T-helper 2 cell treated with Interferon-gamma antibody and Interleukin-4, amounts not matched to agents 5 μg/mL and 100 μg/mL, for 36 hours (primary cell): ENCODE results near the gene C12orf54.
"Not testable (repeated sequence)": the region's sequence is repeated elsewhere in the genome, so short reads cannot be mapped to it uniquely, and the experiment has no call there.

Experiments
- DNase-seq: peaks from one replicate; pipeline ENCODE4 v3.0.0; 2021; ENCODE audit warnings: low spot score
- H3K27ac Mint-ChIP-seq: one replicate; pipeline ENCODE4 v1.8.0; 2021; ENCODE audit warnings: mild to moderate bottlenecking, mixed read lengths
- H3K27me3 Mint-ChIP-seq: one replicate; pipeline ENCODE4 v1.8.0; 2021; ENCODE audit warnings: low read depth, mixed read lengths
- H3K36me3 Mint-ChIP-seq: one replicate; pipeline ENCODE4 v1.8.0; 2021; ENCODE audit warnings: low read depth, mixed read lengths
- H3K4me1 Mint-ChIP-seq: one replicate; pipeline ENCODE4 v1.8.0; 2021; ENCODE audit warnings: low read depth, mixed read lengths
- H3K4me3 Mint-ChIP-seq: one replicate; pipeline ENCODE4 v1.8.0; 2022; ENCODE audit warnings: mild to moderate bottlenecking, moderate library complexity, mixed read lengths
- H3K9me3 Mint-ChIP-seq: one replicate; pipeline ENCODE4 v1.8.0; 2021; ENCODE audit warnings: mixed read lengths

C12orf54 gene

DNA sequence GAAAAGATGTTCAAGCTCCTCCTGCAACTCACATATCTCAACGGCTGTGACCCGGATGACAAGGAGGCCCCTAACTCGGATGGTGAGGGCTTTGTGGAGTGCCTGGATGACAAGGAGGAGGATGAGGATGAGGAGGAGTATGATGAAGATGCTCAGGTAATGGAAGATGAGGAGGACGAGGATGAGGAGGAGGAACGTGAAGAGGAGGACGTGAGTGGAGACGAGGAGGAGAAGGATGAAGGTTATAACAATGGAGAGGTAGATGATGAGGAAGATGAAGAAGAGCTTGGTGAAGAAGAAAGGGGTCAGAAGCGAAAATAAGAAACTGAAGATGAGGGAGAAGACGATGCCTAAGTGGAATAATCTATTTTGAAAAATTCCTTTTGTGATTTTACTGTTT lies 9.2 kb upstream of the C12orf54 start:
- Mint-ChIP-seq H3K27ac (no peak overlapping the region), H3K4me3 (no peak overlapping the region), H3K27me3 (no peaks in the 10 kb centered on the region), H3K36me3 (no peaks in the 10 kb centered on the region), H3K9me3 (peaks cover 38% of the 10 kb centered on the region), H3K4me1 (no peaks in the 10 kb centered on the region)
- DNase-seq, result no peak

DNA sequence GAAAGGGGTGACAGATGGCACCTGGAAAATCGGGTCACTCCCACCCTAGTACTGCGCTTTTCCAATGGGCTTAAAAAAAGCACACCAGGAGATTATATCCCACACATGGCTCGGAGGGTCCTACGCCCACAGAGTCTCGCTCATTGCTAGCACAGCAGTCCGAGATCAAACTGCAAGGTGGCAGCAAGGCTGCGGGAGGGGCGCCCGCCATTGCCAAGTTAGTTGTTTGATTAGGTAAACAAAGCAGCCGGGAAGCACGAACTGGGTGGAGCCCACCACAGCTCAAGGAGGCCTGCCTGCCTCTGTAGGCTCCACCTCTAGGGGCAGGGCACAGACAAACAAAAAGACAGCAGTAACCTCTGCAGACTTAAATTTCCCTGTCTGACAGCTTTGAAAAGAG lies 7.8 kb upstream of the C12orf54 start:
- not testable (repeated sequence) for DNase-seq, H3K4me1 Mint-ChIP-seq, H3K27ac Mint-ChIP-seq, H3K27me3 Mint-ChIP-seq, H3K4me3 Mint-ChIP-seq, H3K36me3 Mint-ChIP-seq
- peaks cover 28% of the 10 kb centered on the region for H3K9me3 Mint-ChIP-seq

DNA sequence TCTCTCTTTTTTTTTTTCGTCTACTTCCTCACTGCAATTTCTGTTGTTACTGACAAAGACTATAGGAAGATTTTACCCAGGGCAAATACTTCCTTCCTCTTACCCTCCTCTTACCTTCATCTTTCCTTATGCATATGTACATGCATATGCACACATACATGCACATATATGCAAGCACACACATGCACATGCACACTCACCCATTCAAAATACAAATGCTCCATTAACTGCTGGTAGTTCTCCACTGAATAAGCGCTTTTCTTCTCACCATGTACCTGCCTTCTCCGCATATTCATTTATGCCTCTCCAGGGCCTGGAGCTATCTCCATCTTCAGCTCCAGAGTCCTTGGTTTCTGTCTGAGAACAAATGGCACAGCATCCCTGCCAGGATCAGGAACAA lies 632 bp downstream of the C12orf54 start:
- Mint-ChIP-seq H3K27me3 (no peaks in the 10 kb centered on the region), H3K36me3 (no peaks in the 10 kb centered on the region), H3K9me3 (peaks cover 4% of the 10 kb centered on the region), H3K27ac (no peak overlapping the region), H3K4me3 (no peak overlapping the region), H3K4me1 (peaks cover 1% of the 10 kb centered on the region)
- DNase-seq, result no peak

DNA sequence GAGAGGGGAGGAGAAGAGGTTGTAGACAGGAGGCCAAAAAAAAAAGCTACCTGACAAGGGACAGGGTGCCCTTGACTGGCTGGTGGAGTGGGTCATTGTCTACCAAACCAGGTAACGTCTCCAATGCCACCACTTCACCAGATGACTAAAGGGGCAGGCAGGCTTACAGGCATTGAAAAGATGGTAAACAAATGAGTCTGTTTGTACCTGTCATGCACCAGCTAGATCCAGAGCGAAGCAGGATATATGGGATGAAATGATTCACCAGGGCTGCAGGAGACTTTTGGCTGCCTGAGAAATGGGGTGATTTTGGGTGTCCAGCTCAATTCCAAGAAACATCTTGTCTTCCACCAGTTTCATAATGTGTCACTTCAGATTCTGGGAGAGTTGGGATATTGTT lies 4.0 kb downstream of the C12orf54 start:
- DNase-seq, result no peak
- Mint-ChIP-seq H3K27me3 (no peaks in the 10 kb centered on the region), H3K36me3 (no peaks in the 10 kb centered on the region), H3K4me3 (no peak overlapping the region), H3K4me1 (no peaks in the 10 kb centered on the region), H3K9me3 (no peaks in the 10 kb centered on the region), H3K27ac (no peak overlapping the region)

DNA sequence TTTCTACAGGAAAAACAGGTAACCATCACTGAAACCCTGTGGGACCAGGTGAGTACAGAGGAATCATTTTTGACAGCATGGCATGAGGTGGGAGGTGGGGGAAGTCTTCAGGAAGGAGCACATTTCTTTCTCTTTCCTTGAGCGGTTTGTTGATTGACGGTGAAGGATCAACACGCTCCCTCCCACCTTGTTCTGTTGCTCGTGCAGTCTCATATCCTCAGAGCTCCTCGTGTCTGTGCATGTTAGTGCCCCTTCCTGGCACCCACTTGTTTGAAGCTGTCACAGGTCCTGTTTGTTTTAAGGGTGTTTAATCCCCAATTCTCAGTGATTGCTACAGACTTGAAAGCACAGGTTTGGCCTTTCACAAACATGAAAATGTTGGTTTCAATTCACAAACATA lies 4.4 kb downstream of the C12orf54 start:
- Mint-ChIP-seq H3K27me3 (no peaks in the 10 kb centered on the region), H3K36me3 (no peaks in the 10 kb centered on the region), H3K4me1 (no peaks in the 10 kb centered on the region), H3K27ac (no peak overlapping the region), H3K9me3 (no peaks in the 10 kb centered on the region), H3K4me3 (no peak overlapping the region)
- DNase-seq, result no peak

DNA sequence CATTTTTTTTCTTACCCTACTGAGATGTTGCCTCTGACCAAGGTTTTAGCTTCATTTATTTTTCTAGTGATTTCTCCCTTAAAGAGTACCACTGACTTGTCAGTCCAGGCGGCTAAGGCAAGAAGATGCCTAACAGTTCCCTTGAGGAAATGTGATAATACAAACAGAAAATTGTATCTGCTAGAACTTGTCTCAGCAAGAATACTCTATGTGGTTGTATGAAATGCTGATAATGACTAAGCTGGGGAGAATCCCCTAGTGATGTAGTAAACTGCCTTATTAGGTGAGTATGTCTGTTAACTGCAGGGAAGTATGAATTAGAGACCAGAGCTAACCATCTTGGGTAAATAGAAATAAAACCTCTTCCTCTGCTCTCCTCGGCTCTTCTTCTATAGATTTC lies 6.7 kb downstream of the C12orf54 start:
- no peak overlapping the region for H3K27ac Mint-ChIP-seq
- H3K4me1 Mint-ChIP-seq, result no peaks in the 10 kb centered on the region
- no peaks in the 10 kb centered on the region for H3K27me3 Mint-ChIP-seq
- H3K36me3 Mint-ChIP-seq, result no peaks in the 10 kb centered on the region
- H3K4me3 Mint-ChIP-seq, result no peak overlapping the region
- no peak for DNase-seq
- H3K9me3 Mint-ChIP-seq, result no peaks in the 10 kb centered on the region

DNA sequence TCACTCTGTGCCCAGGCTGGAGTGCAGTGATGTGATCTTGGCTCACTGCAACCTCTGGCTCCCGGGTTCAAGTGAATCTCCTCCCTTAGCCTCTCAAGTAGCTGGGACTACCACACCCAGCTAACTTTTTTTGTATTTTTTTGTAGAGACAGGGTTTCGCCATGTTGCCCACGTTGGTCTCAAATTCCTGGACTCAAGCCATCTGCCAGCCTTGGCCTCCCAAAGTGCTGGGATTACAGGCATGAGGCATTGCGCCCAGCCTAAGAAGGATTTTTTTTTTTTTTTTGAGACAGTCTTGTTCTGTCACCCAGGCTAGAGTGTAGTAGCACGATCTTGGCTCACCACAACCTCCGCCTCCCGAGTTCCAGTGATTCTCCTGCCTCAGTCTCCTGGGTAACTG lies 7.2 kb downstream of the C12orf54 start:
- not testable (repeated sequence) for H3K4me1 Mint-ChIP-seq, H3K36me3 Mint-ChIP-seq, H3K27me3 Mint-ChIP-seq, H3K4me3 Mint-ChIP-seq, H3K9me3 Mint-ChIP-seq, H3K27ac Mint-ChIP-seq, DNase-seq

DNA sequence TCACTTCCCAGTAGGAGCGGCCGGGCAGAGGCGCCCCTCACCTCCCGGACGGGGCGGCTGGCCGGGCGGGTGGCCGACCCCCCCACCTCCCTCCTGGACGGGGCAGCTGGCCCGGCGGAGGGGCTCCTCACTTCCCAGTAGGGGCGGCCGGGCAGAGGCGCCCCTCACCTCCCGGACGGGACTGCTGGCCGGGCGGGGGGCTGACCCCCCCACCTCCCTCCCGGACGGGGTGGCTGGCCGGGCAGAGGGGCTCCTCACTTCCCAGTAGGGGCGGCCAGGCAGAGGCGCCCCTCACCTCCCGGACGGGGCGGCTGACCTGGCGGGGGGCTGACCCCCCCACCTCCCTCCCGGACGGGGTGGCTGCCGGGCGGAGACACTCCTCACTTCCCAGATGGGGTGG lies 18.0 kb downstream of the C12orf54 start:
- not testable (repeated sequence) for H3K27me3 Mint-ChIP-seq, H3K4me3 Mint-ChIP-seq, H3K4me1 Mint-ChIP-seq, H3K9me3 Mint-ChIP-seq, H3K36me3 Mint-ChIP-seq, DNase-seq, H3K27ac Mint-ChIP-seq

DNA sequence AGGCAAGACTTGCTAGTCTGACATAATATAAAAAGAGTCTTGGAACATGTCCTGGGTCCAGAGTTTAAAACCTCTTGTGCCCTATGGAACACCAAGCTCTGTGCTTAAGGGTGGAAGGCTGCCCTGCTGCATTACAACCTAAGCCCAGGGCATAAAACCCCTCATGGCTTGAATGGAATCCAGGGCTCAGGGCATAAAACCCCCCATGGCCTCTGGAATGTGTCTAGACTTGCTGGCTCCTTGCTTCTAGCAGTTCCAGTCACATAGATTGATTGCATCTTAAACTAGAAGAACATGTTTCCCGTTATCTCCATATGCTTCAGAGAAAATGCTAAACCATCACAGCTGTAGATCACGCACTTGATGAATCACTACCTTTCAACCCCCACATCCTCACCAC lies 24.5 kb downstream of the C12orf54 start:
- DNase-seq, H3K36me3 Mint-ChIP-seq, H3K4me3 Mint-ChIP-seq, H3K4me1 Mint-ChIP-seq, H3K27ac Mint-ChIP-seq: not testable (repeated sequence)
- peaks cover 11% of the 10 kb centered on the region for H3K27me3 Mint-ChIP-seq
- H3K9me3 Mint-ChIP-seq, result peaks cover 13% of the 10 kb centered on the region

DNA sequence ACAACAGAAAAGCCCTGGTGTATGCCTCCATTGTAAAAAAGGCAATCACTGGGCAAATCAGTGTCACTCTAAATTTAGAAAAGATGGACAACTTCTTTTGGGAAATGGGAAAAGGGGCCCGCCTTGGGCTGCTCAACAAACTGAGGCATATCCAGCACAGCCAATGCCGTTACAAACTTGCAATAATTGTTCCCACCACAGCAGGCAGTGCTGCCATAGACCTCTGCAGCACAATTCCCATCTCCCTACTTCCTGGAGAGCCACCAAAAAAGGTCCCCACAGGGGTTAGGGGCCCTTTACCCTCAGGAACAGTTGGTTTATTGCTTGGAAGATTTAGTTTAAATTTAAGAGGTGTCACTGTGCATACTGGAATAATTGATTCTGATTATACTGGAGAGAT lies 26.7 kb downstream of the C12orf54 start:
- no peak for DNase-seq
- H3K36me3 Mint-ChIP-seq, result no peaks in the 10 kb centered on the region

DNA sequence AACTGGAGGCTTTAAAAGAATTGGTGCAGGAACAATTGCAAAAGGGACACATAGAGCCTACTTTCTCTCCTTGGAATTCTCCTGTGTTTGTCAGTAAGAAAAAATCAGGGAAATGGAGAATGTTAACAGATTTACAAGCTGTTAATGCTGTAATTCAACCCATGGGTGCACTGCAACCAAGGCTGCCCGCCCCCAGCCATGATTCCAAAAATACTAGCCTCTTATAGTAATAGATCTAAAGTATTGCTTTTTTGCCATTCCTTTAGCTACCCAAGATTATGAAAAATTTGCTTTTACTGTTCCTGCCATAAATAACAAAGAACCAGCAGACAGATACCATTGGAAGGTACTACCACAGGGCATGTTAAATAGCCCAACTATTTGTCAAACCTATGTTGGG lies 27.8 kb downstream of the C12orf54 start:
- no peaks in the 10 kb centered on the region for H3K4me1 Mint-ChIP-seq
- H3K27ac Mint-ChIP-seq, result no peak overlapping the region
- H3K27me3 Mint-ChIP-seq, result peaks cover 2% of the 10 kb centered on the region
- no peaks in the 10 kb centered on the region for H3K36me3 Mint-ChIP-seq
- H3K9me3 Mint-ChIP-seq, result peaks cover 13% of the 10 kb centered on the region
- no peak overlapping the region for H3K4me3 Mint-ChIP-seq
- no peak for DNase-seq

More for the DNA sequence above, 26.7 kb downstream of the C12orf54 start:
- Mint-ChIP-seq H3K27me3 (peaks cover 7% of the 10 kb centered on the region), H3K27ac (no peak overlapping the region), H3K4me3 (no peak overlapping the region), H3K4me1 (no peaks in the 10 kb centered on the region), H3K9me3 (peaks cover 13% of the 10 kb centered on the region)

DNA sequence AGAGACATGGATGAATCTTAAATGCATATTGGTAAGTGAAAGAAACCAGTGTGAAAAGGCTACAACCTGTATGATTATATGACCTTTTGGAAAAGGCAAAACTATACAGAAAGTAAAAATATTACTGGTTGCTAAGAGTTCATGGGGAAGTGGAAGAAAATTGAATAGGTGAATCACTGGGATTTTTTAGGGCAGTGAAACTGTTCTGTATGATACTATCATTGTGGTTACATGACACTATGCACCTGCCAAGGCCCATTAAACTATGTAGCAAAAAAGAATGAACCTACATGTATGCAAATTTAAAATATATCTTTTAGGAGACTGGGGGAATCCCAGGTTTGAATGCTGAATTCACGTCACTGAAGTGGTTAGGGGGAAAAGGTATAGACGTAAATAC lies 30.6 kb downstream of the C12orf54 start:
- DNase-seq, result no peak
- Mint-ChIP-seq H3K27me3 (no peaks in the 10 kb centered on the region), H3K27ac (no peak overlapping the region)

DNA sequence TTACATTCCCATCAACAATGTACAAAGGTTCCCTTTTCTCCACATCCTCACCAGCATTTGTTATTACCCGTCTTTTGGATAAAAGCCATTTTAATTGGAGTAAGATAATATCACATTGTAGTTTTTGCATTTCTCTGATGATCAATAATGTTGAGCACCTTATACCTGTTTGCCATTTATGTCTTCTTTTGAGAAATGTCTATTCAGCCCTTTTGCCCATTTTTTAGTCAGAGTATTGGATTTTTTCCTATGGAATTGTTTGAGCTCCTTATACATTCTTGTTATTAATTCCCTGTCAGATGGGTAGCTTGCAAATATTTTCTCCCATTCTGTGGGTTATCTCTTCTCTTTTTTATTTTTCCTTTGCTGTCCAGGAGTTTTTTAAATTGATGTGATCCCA lies 32.4 kb downstream of the C12orf54 start:
- Mint-ChIP-seq H3K27ac (no peak overlapping the region), H3K4me1 (no peaks in the 10 kb centered on the region), H3K9me3 (peaks cover 13% of the 10 kb centered on the region), H3K27me3 (no peaks in the 10 kb centered on the region), H3K4me3 (no peak overlapping the region), H3K36me3 (no peaks in the 10 kb centered on the region)
- DNase-seq, result no peak

More for the DNA sequence above, 30.6 kb downstream of the C12orf54 start:
- H3K9me3 Mint-ChIP-seq, result peaks cover 13% of the 10 kb centered on the region
- no peaks in the 10 kb centered on the region for H3K4me1 Mint-ChIP-seq
- no peak overlapping the region for H3K4me3 Mint-ChIP-seq
- no peaks in the 10 kb centered on the region for H3K36me3 Mint-ChIP-seq

DNA sequence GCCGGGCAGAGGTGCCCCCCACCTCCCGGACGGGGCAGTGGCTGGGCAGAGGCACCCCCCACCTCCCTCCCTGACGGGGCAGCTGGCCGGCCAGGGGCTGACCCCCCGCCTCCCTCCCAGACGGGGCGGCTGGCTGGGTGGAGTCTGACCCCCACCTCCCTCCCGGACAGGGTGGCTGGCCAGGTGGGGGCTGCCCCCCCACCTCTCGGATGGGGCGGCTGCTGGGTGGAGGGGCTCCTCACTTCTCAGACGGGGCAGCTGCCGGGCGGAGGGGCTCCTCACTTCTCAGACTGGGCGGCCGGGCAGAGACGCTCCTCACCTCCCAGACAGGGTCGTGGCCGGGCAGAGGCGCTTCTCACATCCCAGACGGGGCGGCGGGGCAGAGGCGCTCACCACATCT lies 38.1 kb downstream of the C12orf54 start:
- not testable (repeated sequence) for H3K27me3 Mint-ChIP-seq, H3K36me3 Mint-ChIP-seq

DNA sequence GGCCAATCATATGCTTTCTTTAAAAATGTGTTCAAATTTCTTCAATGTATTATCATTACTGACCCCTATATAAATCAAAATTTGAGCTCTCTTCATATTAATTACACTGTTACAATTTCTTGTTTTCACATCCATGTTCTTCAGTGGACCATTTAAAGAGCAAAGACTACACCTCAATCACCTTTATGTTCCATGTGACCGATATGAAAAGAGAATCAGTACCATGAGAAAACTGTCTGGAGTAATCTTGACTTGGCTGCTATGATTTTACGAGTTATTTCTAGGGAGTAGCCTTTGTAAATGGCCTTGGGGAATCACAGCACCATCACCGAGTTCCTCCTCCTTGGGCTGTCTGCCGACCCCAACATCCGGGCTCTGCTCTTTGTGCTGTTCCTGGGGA lies 43.0 kb downstream of the C12orf54 start, which contains the start of gene OR8S1:
TSS of gene OR8S1 (plus strand) at position 301 of the 400 bp plus-strand sequence. CDS start at position 301, 0 bp downstream.
- Mint-ChIP-seq H3K27ac (no peak within 1 kb of the TSS), H3K36me3 (no peaks in the 10 kb centered on the region), H3K9me3 (no peaks in the 10 kb centered on the region), H3K4me1 (no peaks in the 10 kb centered on the region), H3K27me3 (no peaks in the 10 kb centered on the region), H3K4me3 (no peak within 1 kb of the TSS)
- no peak for DNase-seq

More for the DNA sequence above, 38.1 kb downstream of the C12orf54 start:
- not testable (repeated sequence) for H3K9me3 Mint-ChIP-seq, H3K4me1 Mint-ChIP-seq, H3K27ac Mint-ChIP-seq, DNase-seq, H3K4me3 Mint-ChIP-seq
